Measurements from ENCODE around the gene ST8SIA2. TPM values are rescaled to one million over a fixed set of nuclear protein-coding genes. Genes with fewer than 3 reads are reported as not detected.

Gene ST8SIA2
- total and polyA plus RNA-seq, 10 of the 15 experiments (the other 5 are each of a cell fraction or from before 2014, with no cell fraction given) = not detected

- no peak for TF ChIP-seq NRF1 (conservative IDR thresholded peaks at IDR 0.05; ENCODE audit: low read depth, low read length)
Measured at GRCh38 chr15:92410537-92410936, 16.9 kb downstream of the ST8SIA2 start (continued).

GRCh38 chr15:92411256-92411655 lies 17.6 kb downstream of the ST8SIA2 start:
- H3K9ac ChIP-seq (ENCODE audit: control insufficient read depth, insufficient read depth, low read length) = no peak overlapping the region
- peaks cover 0 to 3% of the 10 kb centered on the region in 2 experiments; a peak in 2 of 4 replicates for H3K27me3 ChIP-seq (replicated peaks in 1 of 2; ENCODE audit: control insufficient read depth in 2 of 2, insufficient read depth in 2 of 2, low read length in 1 of 2)
- ChIA-PET SMC1A (ENCODE audit: uncharacterized antibody, unreplicated experiment) (no interaction called here), CTCF (interaction anchor here (0.6 kb wide), 1 partner anchor 33 kb away, joined by 3 read pairs; no protein-coding TSS in a partner anchor), POLR2A (no interaction called here), RAD21 (ENCODE audit: unreplicated experiment) (no interaction called here)
- H3K4me1 ChIP-seq (ENCODE audit: control insufficient read depth, insufficient read depth, low read length) = no peaks in the 10 kb centered on the region
- DNase-seq (ENCODE audit: low read depth, low spot score) (no peak), ATAC-seq (no peak), FAIRE-seq (no peak)
- H3K4me2 ChIP-seq (ENCODE audit: control insufficient read depth, insufficient read depth) = no peak overlapping the region
- H3K27ac ChIP-seq (ENCODE audit: control insufficient read depth, insufficient read depth) = no peak overlapping the region
- no TSS peak for BruUV-seq (replicated peaks)
- WGBS (ENCODE audit: insufficient coverage, insufficient replicate concordance, low lambda C conversion rate, missing lambda C conversion rate) = 34% methylated on average over 5 of the region's 5 CpGs
- intact Hi-C loops (cut with micrococcal nuclease; ENCODE audit: unreplicated experiment) (no loop called here), in situ Hi-C loops (cut with MboI) (no loop called here)
- H2AFZ ChIP-seq (ENCODE audit: control insufficient read depth, low read depth, low read length) = no peak overlapping the region
- H3K9me3 ChIP-seq (replicated peaks; ENCODE audit: control insufficient read depth, insufficient read depth, low read length) = no peaks in the 10 kb centered on the region
- TF ChIP-seq RCOR1 (conservative IDR thresholded peaks at IDR 0.05; ENCODE audit: low read depth, low read length) (no peak), ZNF217 (IDR thresholded peaks at IDR 0.05) (no peak), FOXM1 (IDR thresholded peaks at IDR 0.05; ENCODE audit: low read depth, low read length) (no peak), POLR2AphosphoS5 (IDR thresholded peaks at IDR 0.05; ENCODE audit: low read length) (no peak), NBN (IDR thresholded peaks at IDR 0.05) (no peak), RAD51 (IDR thresholded peaks at IDR 0.05) (no peak), TCF7 (IDR thresholded peaks at IDR 0.05; ENCODE audit: borderline replicate concordance) (no peak), EP300 (IDR thresholded peaks at IDR 0.05; ENCODE audit: borderline replicate concordance in 1 of 2, control insufficient read depth in 1 of 2, low read depth in 2 of 2, low read length in 2 of 2) (no peak), MEF2A (IDR thresholded peaks at IDR 0.05; ENCODE audit: insufficient read depth, low read depth, low read length) (no peak), YBX1 (IDR thresholded peaks at IDR 0.05) (no peak), POLR2A (IDR thresholded peaks at IDR 0.05; ENCODE audit: low read depth, low read length) (no peak), SIX5 (IDR thresholded peaks at IDR 0.05; ENCODE audit: low read depth, low read length, severe bottlenecking) (no peak), ASH2L (IDR thresholded peaks at IDR 0.05; ENCODE audit: borderline replicate concordance, low read depth) (no peak), SREBF1 (IDR thresholded peaks at IDR 0.05; ENCODE audit: low read length) (no peak), HDGF (IDR thresholded peaks at IDR 0.05) (no peak), ATF2 (IDR thresholded peaks at IDR 0.05; ENCODE audit: low read length) (no peak)
- no peaks in the 10 kb centered on the region for H3K79me2 ChIP-seq (ENCODE audit: control insufficient read depth, insufficient read depth, low read length)
- H3K4me3 ChIP-seq = no peak overlapping the region
- H3K36me3 ChIP-seq (ENCODE audit: control insufficient read depth in 2 of 2, insufficient read depth in 2 of 2, low read length in 1 of 2) = no peaks in the 10 kb centered on the region
- no peaks in the 10 kb centered on the region for H4K20me1 ChIP-seq (ENCODE audit: control insufficient read depth, insufficient read depth)
